KMS-11 (cell line): Measurements from ENCODE around the gene SCYGR5.

ENCODE experiments used
- H2AFZ ChIP-seq: fragments of 200-600 bp; sonication (generic); 2 replicates; pipeline ENCODE4 v1.6.1; 2016; ENCODE audit warnings: antibody characterized with exemption, mixed run types, low read depth
- H3K27ac ChIP-seq: fragments of 200-600 bp; sonication (generic); 2 replicates; pipeline ENCODE4 v1.6.1; 2016; ENCODE audit warnings: mild to moderate bottlenecking, mixed run types
- H3K27me3 ChIP-seq: fragments of 200-600 bp; sonication (generic); 2 replicates; pipeline ENCODE4 v1.6.1; 2017; ENCODE audit warnings: mild to moderate bottlenecking, low read depth, mixed run types, moderate library complexity; ENCODE audit not compliant: insufficient read depth
- H3K36me3 ChIP-seq: fragments of 200-600 bp; sonication (generic); 2 replicates; pipeline ENCODE4 v1.6.1; 2017; ENCODE audit warnings: mild to moderate bottlenecking, mixed run types; ENCODE audit not compliant: insufficient read depth
- H3K4me1 ChIP-seq: fragments of 200-600 bp; sonication (generic); 2 replicates; pipeline ENCODE4 v1.6.1; 2016; ENCODE audit warnings: mild to moderate bottlenecking, low read depth, mixed run types; ENCODE audit not compliant: poor library complexity, severe bottlenecking
- H3K4me2 ChIP-seq: fragments of 200-600 bp; sonication (generic); 2 replicates; pipeline ENCODE4 v1.7.0; 2016; ENCODE audit warnings: mild to moderate bottlenecking, mixed run types
- H3K4me3 ChIP-seq: fragments of 200-600 bp; sonication (generic); IDR thresholded peaks from 2 replicates; pipeline ENCODE4 v1.6.1; 2017; ENCODE audit warnings: low read depth, low read length, mixed read lengths; ENCODE audit not compliant: insufficient read depth
- H3K79me2 ChIP-seq: fragments of 200-600 bp; sonication (generic); 2 replicates; pipeline ENCODE4 v1.6.1; 2016; ENCODE audit warnings: low read depth, mixed run types; ENCODE audit not compliant: insufficient read depth
- H3K9ac ChIP-seq: fragments of 200-600 bp; sonication (generic); 2 replicates; pipeline ENCODE4 v1.6.1; 2016; ENCODE audit warnings: mild to moderate bottlenecking, mixed run types
- H4K20me1 ChIP-seq: fragments of 200-600 bp; sonication (generic); 2 replicates; pipeline ENCODE4 v1.6.1; 2016; ENCODE audit warnings: mild to moderate bottlenecking, mixed run types; ENCODE audit not compliant: insufficient read depth
- CTCF ChIP-seq: fragments of 200-600 bp; sonication (generic); conservative IDR thresholded peaks from 2 replicates; pipeline ENCODE4 v1.6.1; 2017; ENCODE audit warnings: low read depth, mild to moderate bottlenecking, antibody characterized with exemption, low read length, moderate library complexity, mixed read lengths

Gene SCYGR5

GRCh38 chr2:227706859-227707258, 40.3 kb downstream of the SCYGR5 start:
- Histone ChIP-seq H4K20me1 (no peaks in the 10 kb centered on the region), H3K4me3 (no peak overlapping the region), H3K79me2 (no peaks in the 10 kb centered on the region), H2AFZ (no peak overlapping the region), H3K27me3 (no peaks in the 10 kb centered on the region), H3K4me1 (no peaks in the 10 kb centered on the region), H3K9ac (no peak overlapping the region), H3K27ac (no peak overlapping the region), H3K4me2 (no peak overlapping the region), H3K36me3 (no peaks in the 10 kb centered on the region)
- no peak for TF ChIP-seq CTCF

DNA sequence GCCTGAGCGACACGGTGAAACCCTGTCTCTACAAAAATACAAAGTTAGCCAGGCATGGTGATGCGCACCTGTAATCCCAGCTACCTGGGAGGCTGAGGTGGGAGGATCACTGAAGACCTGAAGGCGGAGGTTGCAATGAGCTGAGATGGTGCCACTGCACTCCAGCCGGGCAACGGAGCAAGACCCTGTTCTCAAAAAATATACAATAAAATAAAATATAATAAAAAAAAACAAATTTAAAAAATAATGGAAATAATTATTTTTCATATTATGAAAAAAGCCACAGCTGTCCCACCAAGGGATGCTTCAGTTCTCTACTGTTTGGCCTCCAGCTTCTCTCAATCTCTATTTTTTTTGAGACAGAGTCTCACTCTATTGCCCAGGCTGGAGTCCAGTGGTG, 40.8 kb downstream of the SCYGR5 start:
- Histone ChIP-seq H3K4me3 (no peak overlapping the region), H4K20me1 (no peaks in the 10 kb centered on the region), H3K4me2 (no peak overlapping the region), H3K9ac (no peak overlapping the region), H3K36me3 (no peaks in the 10 kb centered on the region), H3K27me3 (no peaks in the 10 kb centered on the region), H3K27ac (no peak overlapping the region), H3K79me2 (no peaks in the 10 kb centered on the region), H2AFZ (no peak overlapping the region), H3K4me1 (no peaks in the 10 kb centered on the region)
- no peak for TF ChIP-seq CTCF

GRCh38 chr2:227710986-227711385, 44.4 kb downstream of the SCYGR5 start:
- Histone ChIP-seq H3K9ac (no peak overlapping the region), H3K79me2 (no peaks in the 10 kb centered on the region), H3K4me3 (no peak overlapping the region), H4K20me1 (no peaks in the 10 kb centered on the region), H3K4me2 (no peak overlapping the region), H2AFZ (no peak overlapping the region), H3K27me3 (no peaks in the 10 kb centered on the region), H3K27ac (no peak overlapping the region), H3K36me3 (no peaks in the 10 kb centered on the region), H3K4me1 (no peaks in the 10 kb centered on the region)
- TF ChIP-seq CTCF: no peak

DNA sequence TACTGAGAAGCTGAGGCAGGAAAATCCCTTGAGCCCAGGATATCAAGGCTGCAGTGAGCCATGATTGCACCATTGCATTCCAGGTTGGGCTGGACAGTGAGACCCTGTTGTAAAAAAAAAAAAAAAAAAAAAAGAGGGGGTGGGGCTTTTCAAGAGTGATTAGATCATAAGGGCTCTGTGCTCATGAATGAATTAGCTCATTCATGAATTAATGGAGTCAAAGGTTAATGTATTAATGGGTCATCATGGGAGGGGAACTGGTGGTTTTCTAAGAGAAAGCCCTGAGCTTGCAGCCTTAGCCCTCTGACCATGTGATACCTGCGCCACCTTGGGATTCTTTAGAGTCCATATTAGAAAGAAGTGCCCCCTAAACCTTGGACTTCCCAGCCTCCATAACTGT, 46.7 kb downstream of the SCYGR5 start:
- Histone ChIP-seq H4K20me1 (no peaks in the 10 kb centered on the region), H3K4me2 (no peak overlapping the region), H3K9ac (no peak overlapping the region), H3K4me3 (no peak overlapping the region), H2AFZ (no peak overlapping the region), H3K4me1 (no peaks in the 10 kb centered on the region), H3K27me3 (no peaks in the 10 kb centered on the region), H3K36me3 (no peaks in the 10 kb centered on the region), H3K79me2 (no peaks in the 10 kb centered on the region), H3K27ac (no peak overlapping the region)
- TF ChIP-seq CTCF: no peak

DNA sequence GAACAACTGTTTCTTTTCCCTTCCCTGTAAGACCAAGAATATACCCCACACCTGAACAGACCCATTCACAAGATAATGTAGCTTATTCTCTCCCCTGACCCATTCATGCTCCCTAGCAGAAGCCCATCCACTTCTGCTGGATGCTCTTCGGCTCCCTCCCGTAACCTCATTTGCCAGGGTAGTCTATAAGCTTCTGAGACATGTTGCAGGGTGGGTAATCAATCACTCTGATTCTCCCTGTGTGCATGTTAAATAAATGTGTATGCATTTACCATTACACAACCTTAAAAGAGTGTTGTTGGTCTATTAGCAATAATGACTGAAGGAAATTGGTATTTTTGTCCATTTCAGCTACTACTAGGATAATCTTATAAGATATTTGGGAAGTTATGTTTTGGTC, 49.9 kb downstream of the SCYGR5 start:
- H3K9ac ChIP-seq: no peak overlapping the region

More for the DNA sequence above, 49.9 kb downstream of the SCYGR5 start:
- TF ChIP-seq CTCF: no peak
- Histone ChIP-seq H2AFZ (no peak overlapping the region), H3K4me3 (no peak overlapping the region), H3K79me2 (no peaks in the 10 kb centered on the region), H3K27me3 (no peaks in the 10 kb centered on the region), H4K20me1 (no peaks in the 10 kb centered on the region), H3K4me1 (no peaks in the 10 kb centered on the region), H3K27ac (no peak overlapping the region), H3K4me2 (no peak overlapping the region), H3K36me3 (no peaks in the 10 kb centered on the region)
